HEK293 (cell line): ENCODE measurements around the gene COL1A1.

Source experiments
- CTCF ChIA-PET: fragments of 350-600 bp; formaldehyde crosslinking; extraction: SDS; loops from one replicate; lab custom pipeline; 2021; ENCODE audit warnings: antibody characterized with exemption; lab: Yijun Ruan, JAX
- POLR2A ChIA-PET: fragments of 300-600 bp; formaldehyde crosslinking; extraction: SDS; loops from one replicate; lab custom pipeline; 2020; ENCODE audit warnings: antibody characterized with exemption, inconsistent platforms; lab: Yijun Ruan, JAX
- H3K27ac ChIP-seq: fragments of 200-500 bp; sonication (Bioruptor generic); 2 replicates; pipeline ENCODE4 v1.5.1; 2014; ENCODE audit warnings: low read depth, low read length, control low read depth, inconsistent platforms; ENCODE audit errors: extremely low read depth
- H3K36me3 ChIP-seq, 2 experiments: fragments of 200-500 bp in 1 of 2; sonication (Bioruptor generic) in 1 of 2; 1 replicate in 1 of 2; 2 replicates in 1 of 2; pipeline ENCODE4 v1.5.1; 2014 to 2017; ENCODE audit warnings: inconsistent platforms in 2 of 2, low read length in 2 of 2; ENCODE audit not compliant: control insufficient read depth in 2 of 2, insufficient read depth in 1 of 2
- H3K4me1 ChIP-seq: fragments of 200-500 bp; sonication (Bioruptor generic); 2 replicates; pipeline ENCODE4 v1.5.1; 2014; ENCODE audit warnings: mild to moderate bottlenecking, low read length, inconsistent platforms; ENCODE audit not compliant: control insufficient read depth, insufficient read depth
- H3K4me3 ChIP-seq: 2 replicates; pipeline ENCODE4 v1.5.1; 2011; ENCODE audit warnings: low read depth, mild to moderate bottlenecking, control low read depth, low read length, moderate library complexity
- H3K9me3 ChIP-seq: fragments of 200-500 bp; sonication (Bioruptor generic); 2 replicates; pipeline ENCODE4 v1.5.1; 2014; ENCODE audit warnings: low read depth, low read length, inconsistent platforms; ENCODE audit not compliant: control insufficient read depth, insufficient read depth
- BCL11A ChIP-seq: fragments of 450-650 bp; formaldehyde crosslinking; IDR thresholded peaks from 2 replicates; pipeline ENCODE4 v1.5.1; 2016; ENCODE audit warnings: low read depth, missing biosample characterization, missing genetic modification characterization
- GLI4 ChIP-seq: fragments of 450-650 bp; formaldehyde crosslinking; IDR thresholded peaks from 2 replicates; pipeline ENCODE4 v1.5.1; 2016; ENCODE audit warnings: missing biosample characterization, missing genetic modification characterization
- KLF1 ChIP-seq: fragments of 450-650 bp; formaldehyde crosslinking; IDR thresholded peaks from 2 replicates; pipeline ENCODE4 v1.5.1; 2016; ENCODE audit warnings: missing biosample characterization, missing genetic modification characterization
- KLF9 ChIP-seq: fragments of 450-650 bp; formaldehyde crosslinking; IDR thresholded peaks from 2 replicates; pipeline ENCODE4 v1.5.1; 2016; ENCODE audit warnings: missing biosample characterization, missing genetic modification characterization, low read depth
- TRIM28 ChIP-seq: IDR thresholded peaks from 2 replicates; pipeline ENCODE4 v1.6.1; 2011; ENCODE audit warnings: low read length, control low read depth, borderline replicate concordance
- ZBTB21 ChIP-seq: fragments of 450-650 bp; formaldehyde crosslinking; IDR thresholded peaks from 2 replicates; pipeline ENCODE4 v1.5.1; 2017; ENCODE audit warnings: missing biosample characterization, missing genetic modification characterization
- ZIC2 ChIP-seq: fragments of 450-650 bp; formaldehyde crosslinking; IDR thresholded peaks from 2 replicates; pipeline ENCODE4 v1.5.1; 2016; ENCODE audit warnings: missing biosample characterization, missing genetic modification characterization
- ZNF138 ChIP-seq: fragments of 450-650 bp; formaldehyde crosslinking; IDR thresholded peaks from 2 replicates; pipeline ENCODE4 v1.5.1; 2016; ENCODE audit warnings: missing biosample characterization, missing genetic modification characterization, borderline replicate concordance
- ZNF2 ChIP-seq: fragments of 450-650 bp; formaldehyde crosslinking; IDR thresholded peaks from 2 replicates; pipeline ENCODE4 v1.5.1; 2016; ENCODE audit warnings: missing biosample characterization, missing genetic modification characterization
- ZNF214 ChIP-seq: fragments of 450-650 bp; formaldehyde crosslinking; IDR thresholded peaks from 2 replicates; pipeline ENCODE4 v1.5.1; 2017; ENCODE audit warnings: missing biosample characterization, mild to moderate bottlenecking, missing genetic modification characterization, borderline replicate concordance
- ZNF23 ChIP-seq: fragments of 450-650 bp; formaldehyde crosslinking; IDR thresholded peaks from 2 replicates; pipeline ENCODE4 v1.5.1; 2016; ENCODE audit warnings: missing biosample characterization, missing genetic modification characterization, borderline replicate concordance
- ZNF366 ChIP-seq: fragments of 450-650 bp; formaldehyde crosslinking; conservative IDR thresholded peaks from 2 replicates; pipeline ENCODE4 v1.5.1; 2016; ENCODE audit warnings: missing biosample characterization, missing genetic modification characterization
- ZNF433 ChIP-seq: fragments of 450-650 bp; formaldehyde crosslinking; IDR thresholded peaks from 2 replicates; pipeline ENCODE4 v1.5.1; 2016; ENCODE audit warnings: missing biosample characterization, missing genetic modification characterization, low read depth
- ZNF530 ChIP-seq: fragments of 450-650 bp; formaldehyde crosslinking; IDR thresholded peaks from 2 replicates; pipeline ENCODE4 v1.5.1; 2016; ENCODE audit warnings: low read depth, missing biosample characterization, missing genetic modification characterization
- ZNF544 ChIP-seq: fragments of 450-650 bp; formaldehyde crosslinking; IDR thresholded peaks from 2 replicates; pipeline ENCODE4 v1.5.0; 2017; ENCODE audit warnings: missing biosample characterization, missing genetic modification characterization
- ZNF548 ChIP-seq: fragments of 450-650 bp; formaldehyde crosslinking; IDR thresholded peaks from 2 replicates; pipeline ENCODE4 v1.5.1; 2016; ENCODE audit warnings: missing biosample characterization, missing genetic modification characterization
- ZNF658 ChIP-seq: fragments of 450-650 bp; formaldehyde crosslinking; IDR thresholded peaks from 2 replicates; pipeline ENCODE4; 2016; ENCODE audit warnings: missing biosample characterization, missing genetic modification characterization
- ZSCAN30 ChIP-seq: fragments of 450-650 bp; IDR thresholded peaks from 2 replicates; pipeline ENCODE4 v1.5.1; 2018; ENCODE audit warnings: missing biosample characterization, mild to moderate bottlenecking, missing genetic modification characterization, moderate library complexity
- TF ChIP-seq, protein P1 (sequence below): fragments of 450-650 bp; formaldehyde crosslinking; IDR thresholded peaks from 2 replicates; pipeline ENCODE4 v1.5.1; 2016; ENCODE audit warnings: missing biosample characterization, missing genetic modification characterization, borderline replicate concordance
- TF ChIP-seq, protein P2 (sequence below): fragments of 450-650 bp; formaldehyde crosslinking; IDR thresholded peaks from 2 replicates; pipeline ENCODE4 v1.5.1; 2016; ENCODE audit warnings: missing biosample characterization, missing genetic modification characterization
- TF ChIP-seq, protein P3 (sequence below): IDR thresholded peaks from 2 replicates; pipeline ENCODE4 v1.6.1; 2011; ENCODE audit warnings: mild to moderate bottlenecking, low read depth, low read length, borderline replicate concordance

Gene COL1A1

DNA sequence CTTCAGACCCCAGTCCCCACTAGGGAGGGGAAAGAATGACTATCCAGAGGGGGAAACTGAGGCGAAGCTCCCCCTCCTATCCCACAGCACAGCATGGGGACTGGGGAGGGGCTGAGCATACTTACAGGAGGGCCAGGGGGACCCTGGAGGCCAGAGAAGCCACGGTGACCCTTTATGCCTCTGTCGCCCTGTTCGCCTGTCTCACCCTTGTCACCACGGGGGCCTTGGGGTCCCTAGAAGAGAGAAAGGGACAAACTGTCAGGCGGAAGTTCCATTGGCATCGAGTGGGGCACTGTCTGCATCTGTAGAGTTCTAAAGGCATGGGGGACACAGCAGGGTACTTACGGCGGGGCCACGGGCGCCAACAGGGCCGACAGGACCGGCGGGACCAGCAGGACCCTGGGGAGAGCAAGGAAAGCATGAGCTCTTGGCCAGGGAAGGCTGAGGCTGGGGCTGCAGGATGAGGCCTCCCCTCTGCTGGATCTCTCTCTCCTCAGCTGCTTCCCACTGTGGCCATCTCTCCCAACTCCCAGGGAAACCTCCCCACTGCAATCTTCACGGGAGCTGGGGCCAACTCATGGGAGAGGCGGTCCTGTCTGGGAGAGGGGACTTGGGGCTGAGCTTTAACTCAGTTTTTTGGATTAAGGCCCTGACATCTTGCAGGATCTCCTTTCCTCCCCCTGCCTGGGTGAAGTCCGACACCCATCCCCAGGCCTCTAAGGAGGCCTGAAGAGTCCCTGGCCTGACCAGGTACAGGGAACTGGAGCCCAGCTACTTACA, 13.5 kb downstream of the COL1A1 start:
- no peaks in the 10 kb centered on the region for H3K4me1 ChIP-seq
- ChIA-PET POLR2A (interaction anchor here (2.1 kb wide), 1 partner anchor 10 kb away, joined by 12 read pairs; no protein-coding TSS in a partner anchor), CTCF (interaction anchor here (0.7 to 1.4 kb wide), 6 partner anchors 9 to 241 kb away, joined by 3 to 8 read pairs (median 3); no protein-coding TSS in a partner anchor)
- H3K9me3 ChIP-seq = no peaks in the 10 kb centered on the region
- no peak overlapping the region for H3K27ac ChIP-seq
- peaks cover 0 to 71% of the 10 kb centered on the region in 2 experiments; a peak in 1 of 3 replicates for H3K36me3 ChIP-seq
- TF ChIP-seq ZNF138 (tag by site-specific recombination) (no peak), ZIC2 (tag by site-specific recombination) (peak; percentile 36)
- H3K4me3 ChIP-seq = no peak overlapping the region

DNA sequence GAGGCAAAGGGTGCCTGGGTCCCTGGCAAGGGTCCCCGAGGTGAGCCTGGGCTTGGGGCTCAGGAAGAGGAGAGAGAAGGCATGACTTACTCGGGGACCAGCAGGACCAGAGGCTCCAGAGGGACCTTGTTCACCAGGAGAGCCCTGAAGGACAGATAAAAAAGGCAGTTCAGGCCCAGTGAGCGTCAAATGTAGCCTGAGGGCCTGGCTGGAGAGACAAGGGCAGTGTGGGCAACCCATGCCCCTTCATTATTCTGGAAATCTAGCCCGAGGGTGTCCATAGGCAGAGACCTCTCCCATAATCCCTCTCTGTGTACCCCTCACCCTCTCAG, 14.1 kb downstream of the COL1A1 start:
- no peak overlapping the region for H3K4me3 ChIP-seq
- TF ChIP-seq GLI4 (no peak), ZNF658 (no peak), ZNF23 (tag by site-specific recombination) (no peak), KLF9 (tag by site-specific recombination) (no peak), ZNF548 (tag by site-specific recombination) (no peak), ZNF544 (tag by site-specific recombination) (no peak), ZNF530 (tag by site-specific recombination) (no peak), ZNF214 (tag by site-specific recombination) (no peak), ZNF433 (tag by site-specific recombination) (no peak), ZBTB21 (no peak), TRIM28 (no peak), ZNF366 (tag by site-specific recombination) (no peak), BCL11A (no peak), ZNF2 (no peak), ZSCAN30 (no peak), KLF1 (tag by site-specific recombination) (no peak)
- TF ChIP-seq, protein P1, sequence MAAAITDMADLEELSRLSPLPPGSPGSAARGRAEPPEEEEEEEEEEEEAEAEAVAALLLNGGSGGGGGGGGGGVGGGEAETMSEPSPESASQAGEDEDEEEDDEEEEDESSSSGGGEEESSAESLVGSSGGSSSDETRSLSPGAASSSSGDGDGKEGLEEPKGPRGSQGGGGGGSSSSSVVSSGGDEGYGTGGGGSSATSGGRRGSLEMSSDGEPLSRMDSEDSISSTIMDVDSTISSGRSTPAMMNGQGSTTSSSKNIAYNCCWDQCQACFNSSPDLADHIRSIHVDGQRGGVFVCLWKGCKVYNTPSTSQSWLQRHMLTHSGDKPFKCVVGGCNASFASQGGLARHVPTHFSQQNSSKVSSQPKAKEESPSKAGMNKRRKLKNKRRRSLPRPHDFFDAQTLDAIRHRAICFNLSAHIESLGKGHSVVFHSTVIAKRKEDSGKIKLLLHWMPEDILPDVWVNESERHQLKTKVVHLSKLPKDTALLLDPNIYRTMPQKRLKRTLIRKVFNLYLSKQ = no peak
- TF ChIP-seq, protein P2, sequence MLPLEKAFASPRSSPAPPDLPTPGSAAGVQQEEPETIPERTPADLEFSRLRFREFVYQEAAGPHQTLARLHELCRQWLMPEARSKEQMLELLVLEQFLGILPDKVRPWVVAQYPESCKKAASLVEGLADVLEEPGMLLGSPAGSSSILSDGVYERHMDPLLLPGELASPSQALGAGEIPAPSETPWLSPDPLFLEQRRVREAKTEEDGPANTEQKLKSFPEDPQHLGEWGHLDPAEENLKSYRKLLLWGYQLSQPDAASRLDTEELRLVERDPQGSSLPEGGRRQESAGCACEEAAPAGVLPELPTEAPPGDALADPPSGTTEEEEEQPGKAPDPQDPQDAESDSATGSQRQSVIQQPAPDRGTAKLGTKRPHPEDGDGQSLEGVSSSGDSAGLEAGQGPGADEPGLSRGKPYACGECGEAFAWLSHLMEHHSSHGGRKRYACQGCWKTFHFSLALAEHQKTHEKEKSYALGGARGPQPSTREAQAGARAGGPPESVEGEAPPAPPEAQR (tag by site-specific recombination) = no peak
- TF ChIP-seq, protein P3, sequence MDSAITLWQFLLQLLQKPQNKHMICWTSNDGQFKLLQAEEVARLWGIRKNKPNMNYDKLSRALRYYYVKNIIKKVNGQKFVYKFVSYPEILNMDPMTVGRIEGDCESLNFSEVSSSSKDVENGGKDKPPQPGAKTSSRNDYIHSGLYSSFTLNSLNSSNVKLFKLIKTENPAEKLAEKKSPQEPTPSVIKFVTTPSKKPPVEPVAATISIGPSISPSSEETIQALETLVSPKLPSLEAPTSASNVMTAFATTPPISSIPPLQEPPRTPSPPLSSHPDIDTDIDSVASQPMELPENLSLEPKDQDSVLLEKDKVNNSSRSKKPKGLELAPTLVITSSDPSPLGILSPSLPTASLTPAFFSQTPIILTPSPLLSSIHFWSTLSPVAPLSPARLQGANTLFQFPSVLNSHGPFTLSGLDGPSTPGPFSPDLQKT = no peak
- ChIA-PET POLR2A (interaction anchor here (2.1 kb wide), 1 partner anchor 9 kb away, joined by 12 read pairs; no protein-coding TSS in a partner anchor), CTCF (interaction anchor here (0.8 to 1.4 kb wide), 3 partner anchors 9 to 85 kb away, joined by 3 to 8 read pairs (median 4); no protein-coding TSS in a partner anchor)
- peaks cover 0 to 67% of the 10 kb centered on the region in 2 experiments; a peak in 1 of 3 replicates for H3K36me3 ChIP-seq
- H3K27ac ChIP-seq = no peak overlapping the region
- H3K9me3 ChIP-seq = no peaks in the 10 kb centered on the region
- no peaks in the 10 kb centered on the region for H3K4me1 ChIP-seq
